Measurements from ENCODE around the gene SOX13. TPM values are rescaled to one million over a fixed set of nuclear protein-coding genes. Genes with fewer than 3 reads are reported as not detected.
A peak's percentile ranks its signal among the peaks of the same experiment; 100 is the strongest.

Gene SOX13
- total and polyA plus RNA-seq, 3 donors from 2014 or later = 17.8 to 33.4 (median 29.1) TPM

DNA sequence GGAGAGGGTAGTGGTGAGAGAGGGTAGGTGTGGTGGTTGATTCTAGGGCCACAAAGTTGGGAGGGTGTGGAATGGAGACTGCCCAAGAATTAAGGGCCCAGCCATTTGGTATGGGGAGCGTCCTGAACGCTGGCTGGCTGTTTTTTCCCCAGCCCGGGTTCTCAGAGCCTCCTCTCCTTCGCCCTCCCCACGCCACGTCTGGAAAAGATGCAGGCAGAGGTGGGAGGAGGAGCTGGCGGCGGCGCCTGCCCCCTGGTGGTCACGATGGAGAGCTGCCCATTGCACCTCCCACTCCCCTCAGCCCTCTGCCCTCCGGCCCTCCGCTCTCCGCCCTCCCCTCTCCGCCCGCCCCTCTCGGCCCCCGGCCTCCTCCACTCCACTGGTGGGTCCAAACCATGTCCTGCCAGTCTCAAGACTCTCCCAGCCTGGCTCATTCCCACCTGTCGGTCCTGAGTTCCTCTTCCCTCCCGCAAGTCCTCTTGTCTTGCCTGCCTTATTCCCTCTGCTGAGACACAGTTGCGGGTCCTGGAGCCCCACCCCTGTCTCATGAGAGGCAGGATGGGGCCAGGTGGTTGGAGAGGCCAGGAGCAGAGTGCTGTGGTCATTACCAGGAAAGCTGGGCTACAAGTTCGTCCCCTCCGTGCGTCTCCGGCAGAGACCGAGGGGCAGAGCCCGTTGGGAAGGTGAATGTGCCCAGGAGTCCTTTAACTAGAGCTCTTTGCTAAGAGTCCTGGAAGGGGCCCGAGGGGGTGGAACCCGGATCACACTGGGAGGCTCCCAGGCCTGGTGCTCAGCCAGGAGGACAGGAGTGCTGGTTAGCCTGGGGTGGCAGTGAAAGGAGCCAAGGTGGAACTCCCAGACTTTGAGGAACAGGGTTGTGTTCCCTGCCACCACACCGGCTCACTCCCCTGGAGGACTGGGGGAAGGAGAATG lies 56.3 kb downstream of the SOX13 start:
- peak; percentile 80 for DNase-seq

DNA sequence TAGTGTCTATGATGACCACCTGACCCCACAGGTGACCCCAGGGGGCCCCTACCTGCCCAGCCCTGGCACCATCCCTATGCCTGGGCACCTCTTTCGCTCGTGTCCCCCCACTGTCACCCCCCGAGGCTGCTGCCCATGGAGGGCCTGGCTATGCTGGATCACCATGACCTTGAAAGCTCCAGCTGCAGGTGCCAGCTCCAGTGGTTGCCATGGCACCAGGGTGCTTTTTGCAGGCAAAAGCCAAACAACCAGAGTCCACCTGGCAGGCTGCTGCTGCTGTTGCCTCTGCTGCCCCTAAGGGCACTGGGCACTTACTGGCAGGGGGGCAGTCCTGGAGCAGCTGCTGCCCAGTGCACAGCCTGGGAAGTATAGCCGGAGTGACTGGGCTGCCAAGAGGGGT lies 57.3 kb downstream of the SOX13 start:
- Histone ChIP-seq H3K27me3 (no peaks in the 10 kb centered on the region), H3K27ac (peak overlapping the region; percentile 10 to 54), H3K4me1 (peaks cover 54% of the 10 kb centered on the region), H3K9me3 (no peaks in the 10 kb centered on the region), H3K36me3 (ENCODE audit: low read depth, missing control alignments) (no peaks in the 10 kb centered on the region), H3K4me3 (no peak overlapping the region)
- intact Hi-C loops (cut with DNase I; ENCODE audit: low total_unique reads) = no loop called here
- WGBS, 2 donors = 28 to 47% methylated on average over 3 to 4 of the region's 4 CpGs
- DNase-seq = peak; percentile 45
- TF ChIP-seq, protein P1, sequence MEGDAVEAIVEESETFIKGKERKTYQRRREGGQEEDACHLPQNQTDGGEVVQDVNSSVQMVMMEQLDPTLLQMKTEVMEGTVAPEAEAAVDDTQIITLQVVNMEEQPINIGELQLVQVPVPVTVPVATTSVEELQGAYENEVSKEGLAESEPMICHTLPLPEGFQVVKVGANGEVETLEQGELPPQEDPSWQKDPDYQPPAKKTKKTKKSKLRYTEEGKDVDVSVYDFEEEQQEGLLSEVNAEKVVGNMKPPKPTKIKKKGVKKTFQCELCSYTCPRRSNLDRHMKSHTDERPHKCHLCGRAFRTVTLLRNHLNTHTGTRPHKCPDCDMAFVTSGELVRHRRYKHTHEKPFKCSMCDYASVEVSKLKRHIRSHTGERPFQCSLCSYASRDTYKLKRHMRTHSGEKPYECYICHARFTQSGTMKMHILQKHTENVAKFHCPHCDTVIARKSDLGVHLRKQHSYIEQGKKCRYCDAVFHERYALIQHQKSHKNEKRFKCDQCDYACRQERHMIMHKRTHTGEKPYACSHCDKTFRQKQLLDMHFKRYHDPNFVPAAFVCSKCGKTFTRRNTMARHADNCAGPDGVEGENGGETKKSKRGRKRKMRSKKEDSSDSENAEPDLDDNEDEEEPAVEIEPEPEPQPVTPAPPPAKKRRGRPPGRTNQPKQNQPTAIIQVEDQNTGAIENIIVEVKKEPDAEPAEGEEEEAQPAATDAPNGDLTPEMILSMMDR (IDR thresholded peaks at IDR 0.05) = no peak
- no peak for TF ChIP-seq POLR2A (IDR thresholded peaks at IDR 0.05)

More for the DNA sequence above, 56.3 kb downstream of the SOX13 start:
- H3K27ac ChIP-seq = peak overlapping the region; percentile 10 to 78
- TF ChIP-seq, protein P1 (IDR thresholded peaks at IDR 0.05) = peak; percentile 74 to 93 (median 92)
- no peak for TF ChIP-seq POLR2A (IDR thresholded peaks at IDR 0.05)
- H3K4me3 ChIP-seq = peak overlapping the region in 1 of 2 donors; percentile 46
- no peaks in the 10 kb centered on the region for H3K36me3 ChIP-seq (ENCODE audit: low read depth, missing control alignments)
- WGBS, 2 donors = 2 to 4% methylated on average over 19 to 28 of the region's 29 CpGs
- H3K9me3 ChIP-seq = no peaks in the 10 kb centered on the region
- intact Hi-C loops (cut with DNase I; ENCODE audit: low total_unique reads) = loop anchor here (5.0 to 10.0 kb wide), 2 partner anchors 54 to 257 kb away; partner anchors contain the start of gene SOX13
- H3K27me3 ChIP-seq = no peaks in the 10 kb centered on the region
- H3K4me1 ChIP-seq = peaks cover 54% of the 10 kb centered on the region

DNA sequence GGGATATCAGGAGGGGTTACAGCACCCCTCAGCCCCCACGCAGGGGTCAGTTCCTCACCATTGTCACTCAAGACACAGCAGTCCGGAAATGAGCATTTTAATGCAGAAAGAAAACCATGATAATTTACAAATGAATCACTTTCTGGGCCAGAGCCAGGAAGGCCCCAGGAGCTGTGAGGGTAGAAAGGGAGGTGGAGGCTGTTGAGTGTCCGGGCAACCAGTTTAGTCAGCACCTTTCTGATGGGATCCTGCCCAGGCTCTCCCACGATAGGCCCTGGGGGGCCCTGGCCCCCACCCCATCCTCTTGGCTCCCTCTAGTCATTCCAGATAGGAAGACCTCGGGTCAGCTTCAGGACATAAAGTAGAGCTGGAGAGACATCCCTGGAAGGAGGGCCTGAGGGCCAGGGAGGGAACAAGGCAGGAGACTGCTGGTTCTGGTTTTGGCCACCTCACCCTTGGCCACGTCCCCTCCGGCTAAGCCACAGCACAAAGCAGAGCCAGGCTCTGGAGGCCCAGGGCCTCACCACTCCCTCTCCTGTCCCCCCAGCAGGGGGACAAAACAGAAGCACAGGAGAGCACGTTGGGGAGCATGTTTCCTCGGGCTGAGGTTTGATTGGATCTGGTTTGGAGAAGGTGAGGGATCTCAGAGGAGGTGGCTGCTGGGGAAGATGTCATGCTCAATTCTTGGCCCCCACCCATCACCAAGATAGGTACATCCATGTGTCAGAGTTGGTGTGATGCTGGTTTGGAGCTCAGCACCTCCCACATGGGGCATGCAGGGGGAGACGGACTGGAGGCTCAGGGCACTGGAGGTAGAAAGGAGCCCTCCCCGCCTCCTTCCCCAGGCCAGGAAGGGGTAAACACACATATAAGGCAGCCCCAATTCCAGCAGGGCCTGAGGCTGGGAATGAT lies 58.3 kb downstream of the SOX13 start:
- Histone ChIP-seq H3K27ac (peak overlapping the region in 1 of 2 donors; percentile 54), H3K9me3 (no peaks in the 10 kb centered on the region), H3K27me3 (no peaks in the 10 kb centered on the region), H3K4me1 (peaks cover 52% of the 10 kb centered on the region), H3K36me3 (ENCODE audit: low read depth, missing control alignments) (no peaks in the 10 kb centered on the region), H3K4me3 (no peak overlapping the region)
- TF ChIP-seq, protein P1 (IDR thresholded peaks at IDR 0.05) = peak in 1 of 3 experiments; percentile 10
- TF ChIP-seq POLR2A (IDR thresholded peaks at IDR 0.05) = no peak
- intact Hi-C loops (cut with DNase I; ENCODE audit: low total_unique reads) = no loop called here
- WGBS, 2 donors = 48 to 53% methylated on average over 9 to 11 of the region's 11 CpGs
- DNase-seq = peak; percentile 61

DNA sequence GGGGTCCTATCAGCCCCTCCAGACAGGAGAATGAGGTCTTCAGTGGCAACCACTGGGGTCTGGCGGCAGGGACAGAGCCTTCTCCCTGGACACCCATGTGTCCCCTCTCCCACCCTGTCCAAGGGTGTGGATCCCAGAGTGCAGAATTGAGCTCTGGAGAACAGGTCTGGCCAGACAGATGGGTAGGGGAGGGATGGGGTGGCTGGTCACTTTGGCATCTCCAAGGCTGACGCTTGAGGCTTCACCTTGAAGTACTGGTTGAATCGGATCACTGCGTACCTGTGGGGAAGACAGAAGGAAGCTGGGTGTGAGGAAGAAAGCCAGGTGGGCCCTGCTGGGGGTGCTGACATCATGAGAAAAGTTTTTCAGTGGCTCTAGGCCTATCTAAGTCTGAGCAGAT lies 59.1 kb downstream of the SOX13 start:
- Histone ChIP-seq H3K36me3 (ENCODE audit: low read depth, missing control alignments) (no peaks in the 10 kb centered on the region), H3K9me3 (no peaks in the 10 kb centered on the region), H3K4me1 (peaks cover 45% of the 10 kb centered on the region), H3K27ac (peak overlapping the region in 1 of 2 donors; percentile 54), H3K27me3 (no peaks in the 10 kb centered on the region), H3K4me3 (no peak overlapping the region)
- TF ChIP-seq POLR2A (IDR thresholded peaks at IDR 0.05) = no peak
- TF ChIP-seq, protein P1 (IDR thresholded peaks at IDR 0.05) = no peak
- intact Hi-C loops (cut with DNase I; ENCODE audit: low total_unique reads) = no loop called here
- no peak for DNase-seq
- WGBS, 2 donors = 84 to 85% methylated on average over 3 to 4 of the region's 4 CpGs
